B cell (primary cell): ENCODE data around the gene PGK2. TPM values are rescaled to one million over a fixed set of nuclear protein-coding genes. Genes with fewer than 3 reads are reported as not detected.

Source experiments
- ATAC-seq: fragments of 200-7000 bp; cut with Tn5 transposase; one replicate; pipeline ENCODE4 v1.10.0; 2021; ENCODE audit warnings: low read depth, mild to moderate bottlenecking, moderate number of reproducible peaks, moderate library complexity
- CTCF ChIA-PET: fragments of 350-600 bp; sonication (Branson Sonifier 250); formaldehyde crosslinking; loops from one replicate; lab custom pipeline; 2021; ENCODE audit warnings: antibody characterized with exemption, inconsistent platforms; lab: Charles Lee
- POLR2A ChIA-PET: fragments of 350-600 bp; sonication (Branson Sonifier 250); formaldehyde crosslinking; loops from one replicate; lab custom pipeline; 2021; ENCODE audit warnings: antibody characterized with exemption; lab: Charles Lee
- DNase-seq: peaks from one replicate; pipeline ENCODE4 v3.0.0; 2013
- H2AFZ ChIP-seq: 2 replicates; pipeline ENCODE4 v1.6.1; 2012; ENCODE audit warnings: mild to moderate bottlenecking, low read depth, low read length; ENCODE audit not compliant: insufficient read depth, poor library complexity, severe bottlenecking
- H3K27ac ChIP-seq, 2 donors: 1 replicate in 1 of 2; 2 replicates in 1 of 2; pipeline ENCODE4 v1.5.1; 2012 to 2013; ENCODE audit warnings: low read length in 2 of 2, mild to moderate bottlenecking in 2 of 2, moderate library complexity in 1 of 2
- H3K27me3 ChIP-seq, 4 experiments: fragments of 200-600 bp in 1 of 4; sonication (generic) in 1 of 4; replicated peaks in 1 of 4; 1 replicate in 2 of 4; 2 replicates in 2 of 4; pipeline versions ENCODE4 v1.6.1 to v1.7.0; 2013 to 2016; ENCODE audit warnings: low read length in 3 of 4, mild to moderate bottlenecking in 2 of 4, mixed read lengths in 1 of 4, moderate library complexity in 1 of 4; ENCODE audit not compliant: insufficient read depth in 4 of 4, control insufficient read depth in 3 of 4; ENCODE audit errors: control extremely low read depth in 1 of 4
- H3K36me3 ChIP-seq, 2 experiments: replicated peaks in 1 of 2; 1 replicate in 1 of 2; 2 replicates in 1 of 2; pipeline versions ENCODE4 v1.6.1 to v1.7.1; 2013; ENCODE audit warnings: low read length in 1 of 2; ENCODE audit not compliant: insufficient read depth in 2 of 2, control insufficient read depth in 1 of 2; ENCODE audit errors: control extremely low read depth in 1 of 2, extremely low read depth in 1 of 2
- H3K4me1 ChIP-seq, 2 donors: fragments of 200-600 bp in 1 of 2; sonication (generic) in 1 of 2; 1 replicate in 1 of 2; 2 replicates in 1 of 2; pipeline versions ENCODE4 v1.5.1 to v1.6.1; 2013 to 2017; ENCODE audit warnings: low read length in 2 of 2; ENCODE audit not compliant: control insufficient read depth in 2 of 2, insufficient read depth in 2 of 2
- H3K4me2 ChIP-seq: replicated peaks from 2 replicates; pipeline ENCODE3; 2012; ENCODE audit warnings: mild to moderate bottlenecking, low read depth, low read length; ENCODE audit not compliant: poor library complexity, severe bottlenecking
- H3K4me3 ChIP-seq, 5 experiments: fragments of 200-600 bp in 1 of 5; sonication (generic) in 1 of 5; 1 replicate in 3 of 5; 2 replicates in 2 of 5; pipeline versions ENCODE4 v1.5.1 to v1.7.0; 2011 to 2016; ENCODE audit warnings: low read length in 4 of 5, mild to moderate bottlenecking in 4 of 5, low read depth in 2 of 5, control low read depth in 1 of 5, moderate library complexity in 1 of 5; ENCODE audit not compliant: insufficient read depth in 1 of 5; ENCODE audit errors: control extremely low read depth in 1 of 5, extremely low read depth in 1 of 5
- H3K79me2 ChIP-seq: fragments of 200-600 bp; sonication (generic); one replicate; pipeline ENCODE4 v1.6.0; 2016; ENCODE audit warnings: low read length; ENCODE audit not compliant: control insufficient read depth, insufficient read depth
- H3K9ac ChIP-seq: fragments of 200-600 bp; sonication (generic); 2 replicates; pipeline ENCODE4 v1.6.1; 2017; ENCODE audit warnings: mild to moderate bottlenecking, low read length, moderate library complexity
- H3K9me3 ChIP-seq, 3 donors: one replicate each; pipeline versions ENCODE4 v1.6.1 to v1.7.1; 2013; ENCODE audit warnings: low read length in 2 of 3; ENCODE audit not compliant: control insufficient read depth in 2 of 3, insufficient read depth in 1 of 3; ENCODE audit errors: control extremely low read depth in 1 of 3
- H4K20me1 ChIP-seq: 2 replicates; pipeline ENCODE4 v1.6.0; 2012; ENCODE audit warnings: mild to moderate bottlenecking, low read length; ENCODE audit not compliant: insufficient read depth, control insufficient read depth, poor library complexity, severe bottlenecking
- H3K27ac Mint-ChIP-seq: one replicate; pipeline ENCODE4 v1.8.0; 2021; ENCODE audit warnings: mixed read lengths
- H3K27me3 Mint-ChIP-seq: one replicate; pipeline ENCODE4 v1.8.0; 2021; ENCODE audit warnings: mixed read lengths
- H3K4me1 Mint-ChIP-seq: one replicate; pipeline ENCODE4 v1.8.0; 2021; ENCODE audit warnings: mixed read lengths
- H3K4me3 Mint-ChIP-seq: one replicate; pipeline ENCODE4 v1.8.0; 2021; ENCODE audit warnings: mixed read lengths
- H3K9me3 Mint-ChIP-seq: one replicate; pipeline ENCODE4 v1.8.0; 2022; ENCODE audit warnings: mixed read lengths; ENCODE audit not compliant: insufficient read depth
- EZH2 ChIP-seq: IDR thresholded peaks from 2 replicates; pipeline ENCODE4 v1.6.1; 2012; ENCODE audit warnings: borderline replicate concordance, low read depth, mild to moderate bottlenecking, moderate library complexity, low read length; ENCODE audit not compliant: insufficient read depth, poor library complexity, severe bottlenecking
- WGBS: methylation state at CpG from one replicate; pipeline ENCODE4 v1.1.5; 2013; ENCODE audit warnings: missing lambda C conversion rate; ENCODE audit not compliant: insufficient coverage; 5-methylcytosine and 5-hydroxymethylcytosine counted together
- intact Hi-C: fragments of 100-400 bp; cut with micrococcal nuclease; formaldehyde crosslinking; loops from one replicate; pipeline ENCODE4 v1.10.0; 2022
- polyA plus RNA-seq: library from polyadenylated mRNA; depleted of rRNA; stranded (reverse); fragments of >200 nt; gene quantifications from 2 replicates; pipeline ENCODE4 v1.2.3, GENCODE V29; 2012
- total RNA-seq, 2 donors: library from RNA; stranded (reverse); fragments of 120-200 nt in 1 of 2; gene quantifications; 1 replicate in 1 of 2; 2 replicates in 1 of 2; pipeline versions ENCODE4 v1.2.3 to v1.2.4, GENCODE V29; 2013 to 2022
- TF ChIP-seq, protein P1 (sequence below): fragments of 200-600 bp; IDR thresholded peaks from one replicate; pipeline ENCODE4 v1.8.0; 2022; ENCODE audit warnings: antibody characterized with exemption, mild to moderate bottlenecking

Gene PGK2
- total and polyA plus RNA-seq, 2 donors (not counting 1 experiment from before 2014, with no cell fraction given) = not detected

DNA sequence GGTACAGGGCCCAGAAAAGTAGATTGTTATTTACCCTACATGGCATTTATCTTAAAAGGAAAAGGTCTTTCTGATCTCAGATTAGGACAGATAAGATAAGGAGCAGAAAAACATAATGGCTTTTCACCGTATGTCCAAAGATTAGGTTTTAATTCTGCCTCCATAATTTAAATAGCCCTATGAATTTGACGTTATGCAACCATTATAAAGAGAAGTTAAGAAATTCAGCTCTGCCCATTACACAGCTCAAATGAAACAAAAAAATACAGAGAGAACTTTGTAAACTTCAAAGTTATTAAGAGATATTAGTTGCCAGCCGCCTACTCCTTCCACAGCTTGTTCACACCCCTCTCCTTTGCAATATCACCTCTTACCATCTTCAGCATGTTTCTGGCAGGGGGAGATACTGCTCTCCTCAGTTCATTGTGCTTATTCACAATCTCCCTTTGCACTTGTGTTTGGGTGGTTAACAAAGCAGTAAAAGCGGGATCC lies 51.0 kb downstream of the PGK2 start:
- no peak overlapping the region for H3K4me3 ChIP-seq
- Mint-ChIP-seq H3K4me3 (no peak overlapping the region), H3K4me1 (no peaks in the 10 kb centered on the region), H3K27ac (no peak overlapping the region), H3K9me3 (peaks cover under 1% of the 10 kb centered on the region), H3K27me3 (no peaks in the 10 kb centered on the region)
- no peak overlapping the region for H3K4me2 ChIP-seq
- ATAC-seq = no peak
- CTCF ChIA-PET = no interaction called here
- DNase-seq = no peak
- no peak overlapping the region for H3K27ac ChIP-seq
- H3K36me3 ChIP-seq = no peaks in the 10 kb centered on the region
- no peaks in the 10 kb centered on the region for H3K9me3 ChIP-seq
- TF ChIP-seq, protein P1, sequence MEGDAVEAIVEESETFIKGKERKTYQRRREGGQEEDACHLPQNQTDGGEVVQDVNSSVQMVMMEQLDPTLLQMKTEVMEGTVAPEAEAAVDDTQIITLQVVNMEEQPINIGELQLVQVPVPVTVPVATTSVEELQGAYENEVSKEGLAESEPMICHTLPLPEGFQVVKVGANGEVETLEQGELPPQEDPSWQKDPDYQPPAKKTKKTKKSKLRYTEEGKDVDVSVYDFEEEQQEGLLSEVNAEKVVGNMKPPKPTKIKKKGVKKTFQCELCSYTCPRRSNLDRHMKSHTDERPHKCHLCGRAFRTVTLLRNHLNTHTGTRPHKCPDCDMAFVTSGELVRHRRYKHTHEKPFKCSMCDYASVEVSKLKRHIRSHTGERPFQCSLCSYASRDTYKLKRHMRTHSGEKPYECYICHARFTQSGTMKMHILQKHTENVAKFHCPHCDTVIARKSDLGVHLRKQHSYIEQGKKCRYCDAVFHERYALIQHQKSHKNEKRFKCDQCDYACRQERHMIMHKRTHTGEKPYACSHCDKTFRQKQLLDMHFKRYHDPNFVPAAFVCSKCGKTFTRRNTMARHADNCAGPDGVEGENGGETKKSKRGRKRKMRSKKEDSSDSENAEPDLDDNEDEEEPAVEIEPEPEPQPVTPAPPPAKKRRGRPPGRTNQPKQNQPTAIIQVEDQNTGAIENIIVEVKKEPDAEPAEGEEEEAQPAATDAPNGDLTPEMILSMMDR = no peak
- TF ChIP-seq EZH2 = no peak
- no peaks in the 10 kb centered on the region for H3K4me1 ChIP-seq
- WGBS = no CpG with 5 or more reads among the region's 4 CpGs
- no peak overlapping the region for H2AFZ ChIP-seq
- no peaks in the 10 kb centered on the region for H3K27me3 ChIP-seq
- H3K9ac ChIP-seq = no peak overlapping the region
- POLR2A ChIA-PET = no interaction called here
- H4K20me1 ChIP-seq = no peaks in the 10 kb centered on the region
- intact Hi-C loops = no loop called here
- no peaks in the 10 kb centered on the region for H3K79me2 ChIP-seq

Other genes with a start within 250 kb of the PGK2 start
- not detected in 2 replicates for gene C6orf141, start 236.6 kb downstream of the PGK2 start, total RNA-seq
- not detected in 2 replicates for gene C6orf141, start 236.6 kb downstream of the PGK2 start, polyA plus RNA-seq
- gene RHAG, start 150.4 kb downstream of the PGK2 start, total RNA-seq = not detected in 2 replicates
- not detected in 2 replicates for gene RHAG, start 150.4 kb downstream of the PGK2 start, polyA plus RNA-seq
- not detected in 2 replicates for gene CRISP2, start 73.7 kb downstream of the PGK2 start, total RNA-seq
- gene CRISP2, start 73.7 kb downstream of the PGK2 start, polyA plus RNA-seq = not detected in 2 replicates
- gene CRISP3, start 42.9 kb downstream of the PGK2 start, total RNA-seq = not detected in 2 replicates
- gene CRISP3, start 42.9 kb downstream of the PGK2 start, polyA plus RNA-seq = not detected in 2 replicates
- gene CRISP1, start 79.2 kb upstream of the PGK2 start, total RNA-seq = not detected in 2 replicates
- gene CRISP1, start 79.2 kb upstream of the PGK2 start, polyA plus RNA-seq = not detected in 2 replicates
- gene DEFB114, start 176.9 kb upstream of the PGK2 start, total RNA-seq = not detected in 2 replicates
- not detected in 2 replicates for gene DEFB114, start 176.9 kb upstream of the PGK2 start, polyA plus RNA-seq
- not detected in 2 replicates for gene DEFB113, start 182.3 kb upstream of the PGK2 start, total RNA-seq
- gene DEFB113, start 182.3 kb upstream of the PGK2 start, polyA plus RNA-seq = not detected in 2 replicates
- gene DEFB110, start 234.7 kb upstream of the PGK2 start, total RNA-seq = not detected in 2 replicates
- not detected in 2 replicates for gene DEFB110, start 234.7 kb upstream of the PGK2 start, polyA plus RNA-seq